Fibroblast of mammary gland (primary cell): ENCODE results near the gene TRIM14.

Experiments
- DNase-seq: peaks from one replicate; pipeline ENCODE4 v3.0.0-alpha.2; 2010; ENCODE audit warnings: low read depth
- H3K4me3 ChIP-seq: 2 replicates; pipeline ENCODE4 v1.5.1; 2011; ENCODE audit warnings: low read depth, mild to moderate bottlenecking, low read length, moderate library complexity; ENCODE audit not compliant: control insufficient read depth
- TF ChIP-seq, protein P1 (sequence below): conservative IDR thresholded peaks from 2 replicates; pipeline ENCODE4 v1.5.1; 2011; ENCODE audit warnings: low read depth, low read length, inconsistent platforms; ENCODE audit not compliant: control insufficient read depth, insufficient read depth

The TRIM14 gene

GRCh38 chr9:98109052-98109451 is 10.0 kb downstream of the TRIM14 start:
- TF ChIP-seq, protein P1, sequence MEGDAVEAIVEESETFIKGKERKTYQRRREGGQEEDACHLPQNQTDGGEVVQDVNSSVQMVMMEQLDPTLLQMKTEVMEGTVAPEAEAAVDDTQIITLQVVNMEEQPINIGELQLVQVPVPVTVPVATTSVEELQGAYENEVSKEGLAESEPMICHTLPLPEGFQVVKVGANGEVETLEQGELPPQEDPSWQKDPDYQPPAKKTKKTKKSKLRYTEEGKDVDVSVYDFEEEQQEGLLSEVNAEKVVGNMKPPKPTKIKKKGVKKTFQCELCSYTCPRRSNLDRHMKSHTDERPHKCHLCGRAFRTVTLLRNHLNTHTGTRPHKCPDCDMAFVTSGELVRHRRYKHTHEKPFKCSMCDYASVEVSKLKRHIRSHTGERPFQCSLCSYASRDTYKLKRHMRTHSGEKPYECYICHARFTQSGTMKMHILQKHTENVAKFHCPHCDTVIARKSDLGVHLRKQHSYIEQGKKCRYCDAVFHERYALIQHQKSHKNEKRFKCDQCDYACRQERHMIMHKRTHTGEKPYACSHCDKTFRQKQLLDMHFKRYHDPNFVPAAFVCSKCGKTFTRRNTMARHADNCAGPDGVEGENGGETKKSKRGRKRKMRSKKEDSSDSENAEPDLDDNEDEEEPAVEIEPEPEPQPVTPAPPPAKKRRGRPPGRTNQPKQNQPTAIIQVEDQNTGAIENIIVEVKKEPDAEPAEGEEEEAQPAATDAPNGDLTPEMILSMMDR: no peak
- H3K4me3 ChIP-seq: no peak overlapping the region
- no peak for DNase-seq

DNA sequence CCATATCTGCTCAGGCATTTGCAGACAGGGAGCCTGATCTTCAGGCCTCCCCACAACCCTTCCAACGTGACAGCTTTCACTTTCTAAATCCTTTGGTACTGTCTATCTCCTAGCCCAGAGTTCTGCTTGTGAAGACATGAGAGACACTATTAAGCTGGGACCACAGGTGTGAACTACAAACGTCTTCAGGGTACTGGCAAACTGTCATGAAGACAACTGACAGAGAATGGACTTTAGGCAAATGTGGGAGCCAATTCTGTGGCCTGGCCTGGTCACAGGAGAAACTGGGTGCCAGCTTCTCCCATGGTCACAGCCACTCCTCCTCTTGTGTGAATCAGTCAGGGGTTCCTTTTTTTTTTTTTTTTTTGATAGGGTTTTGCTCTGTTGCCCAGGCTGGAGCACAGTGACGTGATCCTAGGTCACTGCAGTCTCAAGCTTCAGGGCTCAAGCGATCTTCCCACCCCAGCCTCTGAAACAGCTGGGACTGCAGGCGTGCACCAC is 10.4 kb downstream of the TRIM14 start:
- TF ChIP-seq, protein P1: no peak
- no peak for DNase-seq
- H3K4me3 ChIP-seq: no peak overlapping the region

DNA sequence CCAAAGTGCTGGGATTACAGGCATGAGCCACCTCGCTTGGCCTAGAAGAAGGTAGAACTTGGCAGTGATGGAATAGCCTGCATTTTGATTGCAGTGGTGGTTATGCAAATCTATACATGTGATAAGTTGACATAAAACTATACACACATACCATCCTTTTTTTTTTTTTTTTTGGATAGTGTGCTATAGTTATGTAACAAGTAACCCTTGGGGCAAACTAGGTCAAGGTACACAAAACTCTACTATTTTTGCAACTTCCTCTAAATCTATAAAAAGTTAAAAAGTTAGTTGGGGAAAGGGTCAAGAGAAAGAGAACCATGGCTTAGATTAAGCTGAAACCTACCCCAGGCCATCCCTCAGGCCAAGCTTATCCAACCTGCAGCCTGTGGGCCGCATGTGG is 11.1 kb downstream of the TRIM14 start:
- H3K4me3 ChIP-seq: no peak overlapping the region
- TF ChIP-seq, protein P1: no peak
- DNase-seq: no peak

- TF ChIP-seq, protein P1: no peak
- no peak for DNase-seq
These were observed 14.0 kb downstream of the TRIM14 start for GRCh38 chr9:98105006-98105405.

GRCh38 chr9:98104445-98104881 is 14.6 kb downstream of the TRIM14 start:
- TF ChIP-seq, protein P1: no peak
- no peak overlapping the region for H3K4me3 ChIP-seq
- DNase-seq: no peak

More at GRCh38 chr9:98105006-98105405, 14.0 kb downstream of the TRIM14 start:
- no peak overlapping the region for H3K4me3 ChIP-seq

DNA sequence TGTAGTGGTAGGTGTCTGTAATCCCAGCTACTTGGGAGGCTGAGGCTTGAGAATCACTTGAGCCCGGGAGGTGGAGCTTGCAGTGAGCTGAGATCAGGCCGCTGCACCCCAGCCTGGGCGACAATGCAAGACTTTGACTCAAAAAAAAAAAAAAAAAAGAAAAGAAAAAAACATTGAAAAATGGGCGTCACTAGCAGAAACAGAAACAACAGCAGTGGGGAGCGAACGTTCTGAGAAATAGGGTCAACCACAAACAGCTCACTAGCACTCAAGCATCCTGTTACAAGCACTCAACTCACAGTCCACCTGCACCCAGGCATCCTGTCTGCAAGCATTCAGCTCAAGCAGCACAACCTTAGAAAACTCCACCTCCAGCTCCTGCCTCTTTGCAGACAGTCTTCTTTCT is 17.2 kb downstream of the TRIM14 start:
- DNase-seq: no peak
- H3K4me3 ChIP-seq: no peak overlapping the region
- TF ChIP-seq, protein P1: no peak

- TF ChIP-seq, protein P1: no peak
- DNase-seq: no peak
- H3K4me3 ChIP-seq: no peak overlapping the region
These were observed 17.6 kb downstream of the TRIM14 start for GRCh38 chr9:98101416-98101815.
